Upper lobe of right lung (tissue), 1 donor: ENCODE measurements around the gene ARHGAP22. TPM values are rescaled to one million over a fixed set of nuclear protein-coding genes. Genes with fewer than 3 reads are reported as not detected.

ENCODE experiments used
- ATAC-seq: fragments of 200-7000 bp; cut with Tn5 transposase; one replicate; pipeline ENCODE4 v1.9.1; 2020; ENCODE audit warnings: mild to moderate bottlenecking, moderate library complexity
- DNase-seq: peaks from one replicate; pipeline ENCODE4 v3.0.0-alpha.2; 2020
- H3K27ac ChIP-seq: fragments of 200-600 bp; one replicate; pipeline ENCODE4 v1.8.0; 2022
- H3K27me3 ChIP-seq: fragments of 200-600 bp; one replicate; pipeline ENCODE4 v1.8.0; 2022; ENCODE audit warnings: mild to moderate bottlenecking
- H3K36me3 ChIP-seq: fragments of 200-600 bp; one replicate; pipeline ENCODE4 v1.8.0; 2022
- H3K4me1 ChIP-seq: fragments of 200-600 bp; one replicate; pipeline ENCODE4 v1.8.0; 2022
- H3K4me3 ChIP-seq: fragments of 200-600 bp; one replicate; pipeline ENCODE4 v1.8.0; 2022; ENCODE audit warnings: mild to moderate bottlenecking
- H3K9me3 ChIP-seq: fragments of 200-600 bp; one replicate; pipeline ENCODE4 v1.8.0; 2022
- intact Hi-C: fragments of 100-400 bp; cut with DNase I; formaldehyde crosslinking; loops from one replicate; pipeline ENCODE4 v1.11.0; 2022
- total RNA-seq: library from RNA; stranded (reverse); fragmentation: NEBNext Ultra II Directional; extraction: Animal tissue kit (Norgen Biotek cat#: 25700); gene quantifications from one replicate; pipeline ENCODE4 v1.2.1, GENCODE V29; 2021
- TF ChIP-seq, protein P1 (sequence below): fragments of 200-600 bp; IDR thresholded peaks from one replicate; pipeline ENCODE4 v1.8.0; 2022; ENCODE audit warnings: antibody characterized with exemption
- donor health status: DM: no; HTN: yes; CAD: no; lungs with severe emphysema.

Gene ARHGAP22
- total RNA-seq, 1 donor from 2014 or later = 6.8 TPM

DNA sequence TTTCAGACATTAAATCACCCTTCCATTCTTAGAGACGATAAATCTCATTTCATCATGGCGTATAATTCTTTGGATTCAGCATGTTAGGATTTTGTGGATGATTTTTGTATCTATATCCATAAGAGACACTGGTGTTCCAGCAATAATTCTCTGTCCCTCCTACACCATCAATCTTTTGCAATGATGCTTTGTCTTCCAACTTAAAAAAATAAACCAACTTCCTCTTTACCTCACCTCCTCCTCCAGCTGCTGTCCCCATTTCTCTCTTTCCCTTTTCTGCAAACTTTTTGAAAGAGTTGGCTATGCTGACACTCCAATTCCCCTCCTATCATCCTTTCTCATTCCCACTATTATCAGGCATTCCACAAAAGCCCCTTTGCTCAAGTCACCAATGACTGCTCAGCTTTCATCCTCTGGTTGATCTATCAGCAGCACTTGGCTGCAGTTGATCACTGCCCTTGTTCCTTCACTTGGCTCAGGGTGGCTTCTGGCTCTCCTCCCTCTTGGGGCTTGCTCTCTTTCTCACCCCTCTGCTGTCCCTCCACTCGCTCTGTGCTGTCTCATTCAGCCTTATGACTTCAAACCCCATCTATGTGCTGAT is 130.0 kb downstream of the ARHGAP22 start:
- DNase-seq (no peak), ATAC-seq (no peak)
- TF ChIP-seq, protein P1, sequence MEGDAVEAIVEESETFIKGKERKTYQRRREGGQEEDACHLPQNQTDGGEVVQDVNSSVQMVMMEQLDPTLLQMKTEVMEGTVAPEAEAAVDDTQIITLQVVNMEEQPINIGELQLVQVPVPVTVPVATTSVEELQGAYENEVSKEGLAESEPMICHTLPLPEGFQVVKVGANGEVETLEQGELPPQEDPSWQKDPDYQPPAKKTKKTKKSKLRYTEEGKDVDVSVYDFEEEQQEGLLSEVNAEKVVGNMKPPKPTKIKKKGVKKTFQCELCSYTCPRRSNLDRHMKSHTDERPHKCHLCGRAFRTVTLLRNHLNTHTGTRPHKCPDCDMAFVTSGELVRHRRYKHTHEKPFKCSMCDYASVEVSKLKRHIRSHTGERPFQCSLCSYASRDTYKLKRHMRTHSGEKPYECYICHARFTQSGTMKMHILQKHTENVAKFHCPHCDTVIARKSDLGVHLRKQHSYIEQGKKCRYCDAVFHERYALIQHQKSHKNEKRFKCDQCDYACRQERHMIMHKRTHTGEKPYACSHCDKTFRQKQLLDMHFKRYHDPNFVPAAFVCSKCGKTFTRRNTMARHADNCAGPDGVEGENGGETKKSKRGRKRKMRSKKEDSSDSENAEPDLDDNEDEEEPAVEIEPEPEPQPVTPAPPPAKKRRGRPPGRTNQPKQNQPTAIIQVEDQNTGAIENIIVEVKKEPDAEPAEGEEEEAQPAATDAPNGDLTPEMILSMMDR = no peak

DNA sequence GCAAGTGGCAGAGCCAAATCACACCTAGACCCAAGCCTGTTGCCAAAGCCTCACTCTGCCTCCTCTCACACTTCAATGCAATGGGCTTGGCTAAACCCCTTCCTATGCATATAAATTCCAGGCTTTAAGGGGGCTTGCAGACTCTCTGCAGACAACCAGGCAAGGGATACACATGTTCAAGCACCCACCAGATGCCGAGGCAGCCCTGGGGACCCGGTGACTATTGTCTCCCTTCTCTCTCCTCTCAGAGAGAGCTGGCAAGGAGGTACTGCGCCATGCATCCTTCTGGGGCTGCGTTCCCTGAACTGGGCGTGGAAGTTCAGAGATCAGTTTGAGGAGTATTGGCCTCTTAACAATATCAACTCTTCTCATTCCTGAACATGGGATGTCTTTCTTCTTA is 131.2 kb downstream of the ARHGAP22 start:
- H3K27ac ChIP-seq = no peak overlapping the region
- TF ChIP-seq, protein P1 = no peak
- H3K4me3 ChIP-seq = no peak overlapping the region
- no peaks in the 10 kb centered on the region for H3K9me3 ChIP-seq
- no peaks in the 10 kb centered on the region for H3K36me3 ChIP-seq
- no peaks in the 10 kb centered on the region for H3K27me3 ChIP-seq
- no peak for DNase-seq
- no peaks in the 10 kb centered on the region for H3K4me1 ChIP-seq
- ATAC-seq = no peak
- intact Hi-C loops = no loop called here

More for the DNA sequence above, 130.0 kb downstream of the ARHGAP22 start:
- H3K27ac ChIP-seq = no peak overlapping the region
- H3K4me1 ChIP-seq = no peaks in the 10 kb centered on the region
- no peaks in the 10 kb centered on the region for H3K9me3 ChIP-seq
- H3K4me3 ChIP-seq = no peak overlapping the region
- intact Hi-C loops = no loop called here
- no peaks in the 10 kb centered on the region for H3K36me3 ChIP-seq
- H3K27me3 ChIP-seq = no peaks in the 10 kb centered on the region

DNA sequence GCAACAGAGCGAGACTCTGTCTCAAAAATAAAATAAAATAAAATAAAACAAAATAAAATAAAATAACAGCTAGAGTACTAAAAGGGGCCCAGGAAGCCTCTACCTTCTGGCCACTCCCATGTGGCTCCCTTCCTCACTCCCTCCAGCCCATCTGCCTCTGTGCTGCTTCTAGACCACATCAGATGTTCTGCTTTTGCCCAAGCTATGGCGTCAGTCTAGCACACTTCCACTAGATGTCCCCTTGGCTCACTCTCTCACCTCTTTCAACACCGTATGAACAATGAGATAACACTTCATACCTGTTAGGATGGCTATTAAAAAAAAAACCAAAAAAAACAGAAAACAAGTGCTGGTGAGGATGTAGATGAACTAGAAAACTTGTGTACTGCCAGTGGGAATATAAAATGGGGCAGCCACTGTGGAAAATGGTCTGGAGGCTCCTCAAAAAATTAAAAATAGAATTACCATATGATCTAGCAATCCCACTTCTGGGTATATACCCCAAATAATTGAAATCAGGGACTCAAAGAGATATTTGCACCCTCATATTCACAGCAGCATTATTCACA is 132.3 kb downstream of the ARHGAP22 start:
- Histone ChIP-seq H3K4me3 (no peak overlapping the region), H3K9me3 (no peaks in the 10 kb centered on the region), H3K4me1 (no peaks in the 10 kb centered on the region), H3K36me3 (no peaks in the 10 kb centered on the region), H3K27me3 (no peaks in the 10 kb centered on the region), H3K27ac (no peak overlapping the region)
- intact Hi-C loops = no loop called here
- DNase-seq = no peak
- ATAC-seq = no peak
- TF ChIP-seq, protein P1 = no peak

DNA sequence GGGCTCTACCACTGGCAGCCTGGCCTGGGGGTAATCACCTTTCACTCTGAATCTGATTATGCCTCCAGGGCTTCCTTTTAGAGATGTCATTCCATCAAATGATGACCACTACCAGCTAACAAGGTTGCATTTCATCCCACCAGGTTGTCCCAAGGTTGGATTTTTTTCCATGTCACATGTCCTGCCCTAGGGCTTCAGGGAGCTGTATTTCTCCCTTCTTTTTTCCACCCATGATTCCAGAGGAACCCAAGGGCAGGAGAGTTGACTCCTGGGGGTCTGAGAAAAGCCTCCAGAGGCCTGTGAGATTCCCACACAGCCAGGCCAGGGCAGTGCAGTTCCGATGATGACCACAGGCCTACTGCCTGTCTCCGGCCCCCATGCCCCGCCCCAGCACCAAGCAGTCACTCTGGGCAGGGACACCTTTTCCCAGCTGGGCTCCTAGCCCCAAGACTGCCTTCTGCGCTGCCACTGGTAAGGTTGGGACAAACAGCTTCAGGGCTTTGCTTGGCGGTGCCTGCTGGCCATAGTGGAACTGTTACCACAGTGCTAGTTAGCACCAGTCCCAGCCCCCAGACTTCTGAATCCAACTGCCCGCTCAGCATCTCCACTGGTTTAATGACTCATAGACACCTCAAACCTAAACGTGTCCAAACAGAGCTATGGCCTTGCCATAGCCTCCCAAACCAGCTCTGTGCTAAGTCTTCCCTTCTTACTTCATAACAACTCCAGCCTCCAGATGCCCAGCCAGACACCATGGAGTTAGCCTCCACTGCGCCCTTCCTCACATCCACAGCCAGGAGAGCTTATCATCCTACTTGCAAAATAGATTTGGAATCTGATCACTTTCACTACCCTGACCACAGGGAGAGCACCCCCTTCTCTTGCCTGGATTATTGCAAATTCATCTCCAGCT is 133.7 kb downstream of the ARHGAP22 start:
- TF ChIP-seq, protein P1 = no peak
- H3K36me3 ChIP-seq = no peaks in the 10 kb centered on the region
- H3K4me3 ChIP-seq = no peak overlapping the region
- H3K4me1 ChIP-seq = no peaks in the 10 kb centered on the region
- intact Hi-C loops = no loop called here
- no peak overlapping the region for H3K27ac ChIP-seq
- no peak for ATAC-seq
- no peaks in the 10 kb centered on the region for H3K9me3 ChIP-seq
- DNase-seq = peak; percentile 54
- peaks cover under 1% of the 10 kb centered on the region for H3K27me3 ChIP-seq

DNA sequence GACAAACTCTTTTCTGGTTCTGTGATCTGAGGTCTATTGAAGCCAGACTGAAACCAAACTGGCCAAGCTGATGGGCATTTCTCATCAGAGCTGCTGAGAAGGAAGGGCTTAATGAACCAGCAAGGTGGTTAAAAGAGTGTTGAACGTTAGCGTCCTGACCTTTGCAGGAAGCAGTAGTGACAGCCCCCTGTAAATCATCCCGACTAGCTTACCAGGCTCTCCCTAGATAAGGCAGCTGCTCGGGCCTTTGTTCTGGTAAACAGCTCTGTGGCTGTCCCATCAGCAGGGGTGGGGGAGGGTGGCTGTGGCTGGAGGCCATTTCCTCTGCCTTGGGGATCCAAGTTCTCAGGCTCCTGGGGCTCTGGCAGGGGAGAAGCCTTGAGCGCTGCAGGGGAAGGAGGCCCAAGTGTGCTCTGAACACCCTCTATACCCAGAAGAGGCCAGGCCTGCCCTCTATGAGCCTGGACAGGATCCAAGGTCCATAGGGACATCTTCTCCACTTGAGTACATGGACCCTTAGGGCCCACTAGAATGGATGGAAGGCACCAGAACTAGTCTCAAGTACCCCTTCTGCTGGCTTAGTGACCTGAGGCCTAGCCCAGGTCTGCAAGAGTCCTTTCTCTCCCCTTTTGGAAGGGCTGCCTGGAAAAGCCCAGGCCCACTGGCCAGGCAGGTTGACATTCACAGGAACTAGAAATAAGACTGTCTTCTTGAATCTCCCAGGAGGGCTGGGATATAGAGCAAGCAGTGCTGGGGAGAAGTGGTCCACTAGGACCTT is 134.6 kb downstream of the ARHGAP22 start:
- DNase-seq (peak; percentile 45), ATAC-seq (no peak)
- TF ChIP-seq, protein P1 = no peak
- intact Hi-C loops = no loop called here
- Histone ChIP-seq H3K27me3 (peaks cover 6% of the 10 kb centered on the region), H3K9me3 (no peaks in the 10 kb centered on the region), H3K4me3 (no peak overlapping the region), H3K4me1 (no peaks in the 10 kb centered on the region), H3K36me3 (no peaks in the 10 kb centered on the region), H3K27ac (no peak overlapping the region)
